ENCODE measurements around the gene ABHD1.

The ABHD1 gene

DNA sequence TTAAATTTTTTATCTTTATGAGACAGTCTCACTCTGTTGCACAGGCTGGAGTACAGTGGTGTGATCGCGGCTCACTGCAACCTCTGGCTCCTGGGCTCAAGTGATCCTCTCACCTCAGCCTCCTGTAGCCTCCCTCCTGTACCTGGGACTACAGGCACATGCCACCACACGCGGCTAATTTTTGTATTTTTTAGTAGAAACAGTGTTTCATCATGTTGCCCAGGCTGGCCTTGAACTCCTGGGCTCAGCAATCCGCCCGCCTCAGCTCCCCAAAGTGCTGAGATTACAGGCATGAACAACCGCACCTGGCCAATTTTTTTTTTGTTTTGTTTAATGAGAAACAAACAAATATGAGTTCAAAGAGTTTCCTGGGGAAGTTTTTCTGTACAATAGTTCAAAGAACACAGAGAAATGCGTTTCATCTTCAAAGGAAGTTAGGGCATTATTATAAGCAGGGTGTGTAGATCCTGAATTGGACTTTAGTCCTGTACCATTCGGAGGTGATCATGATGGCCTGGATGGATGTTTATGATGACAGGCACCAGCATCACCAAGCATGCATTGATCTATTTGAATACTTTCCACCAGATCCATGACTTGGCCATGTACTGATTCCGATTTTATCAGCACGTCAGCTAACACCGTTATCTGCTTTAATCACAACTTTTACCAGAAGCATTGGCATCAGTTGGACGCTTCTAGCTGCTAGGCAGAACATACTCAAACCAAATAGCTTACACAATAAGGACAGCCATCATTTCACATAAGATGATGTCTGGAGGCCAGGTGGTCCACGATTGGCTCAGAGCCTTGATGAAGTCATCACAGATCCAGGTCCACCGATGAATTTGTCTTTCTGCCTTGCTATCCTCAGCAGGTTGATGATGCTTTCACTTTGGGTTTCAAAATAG lies 54.1 kb downstream of the ABHD1 start:
- no peak for DNase-seq (ENCODE audit: extremely low spot score)
- ChIA-PET CTCF (interaction anchor here (0.7 kb wide), 1 partner anchor 8 kb away, joined by 3 read pairs; no protein-coding TSS in a partner anchor), POLR2A (interaction anchor here (0.6 kb wide), 1 partner anchor 397 kb away, joined by 3 read pairs; no protein-coding TSS in a partner anchor)
- TF ChIP-seq LEF1 (IDR thresholded peaks at IDR 0.05; ENCODE audit: borderline replicate concordance): no peak
- TF ChIP-seq SUZ12 (IDR thresholded peaks at IDR 0.05): no peak
- no peak for TF ChIP-seq FOXK2 (IDR thresholded peaks at IDR 0.05)
- TF ChIP-seq BHLHE40 (IDR thresholded peaks at IDR 0.05; ENCODE audit: borderline replicate concordance): no peak
- TF ChIP-seq FOXM1 (IDR thresholded peaks at IDR 0.05; ENCODE audit: borderline replicate concordance): no peak

DNA sequence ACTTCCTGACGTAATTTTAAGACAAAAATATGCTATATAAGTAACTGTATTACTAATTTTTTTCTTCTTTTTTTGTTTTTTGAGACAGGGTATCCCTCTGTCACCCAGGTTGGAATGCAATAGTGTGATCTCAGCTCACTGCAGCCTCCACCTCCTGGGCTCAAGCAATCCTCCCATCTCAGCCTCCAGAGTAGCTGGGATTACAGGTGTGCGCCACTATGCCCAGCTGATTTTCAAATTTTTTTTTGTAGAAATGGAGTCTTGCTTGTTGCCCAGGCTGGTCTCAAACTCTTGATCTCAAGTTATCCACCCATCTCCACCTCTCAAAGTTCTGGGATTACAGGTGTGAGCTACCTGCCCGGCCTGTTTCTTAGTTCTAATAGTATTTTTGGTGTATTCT lies 54.9 kb downstream of the ABHD1 start:
- ChIA-PET CTCF (interaction anchor here (0.7 kb wide), 1 partner anchor 9 kb away, joined by 3 read pairs; no protein-coding TSS in a partner anchor), POLR2A (interaction anchor here (0.6 kb wide), 1 partner anchor 398 kb away, joined by 3 read pairs; no protein-coding TSS in a partner anchor)
- no peak for DNase-seq (ENCODE audit: extremely low spot score)
- TF ChIP-seq FOXK2 (IDR thresholded peaks at IDR 0.05) (no peak), LEF1 (IDR thresholded peaks at IDR 0.05; ENCODE audit: borderline replicate concordance) (no peak), BHLHE40 (IDR thresholded peaks at IDR 0.05; ENCODE audit: borderline replicate concordance) (no peak), SUZ12 (IDR thresholded peaks at IDR 0.05) (no peak), FOXM1 (IDR thresholded peaks at IDR 0.05; ENCODE audit: borderline replicate concordance) (no peak), SP1 (IDR thresholded peaks at IDR 0.05) (no peak), FOXA1 (IDR thresholded peaks at IDR 0.05) (no peak), CTBP1 (IDR thresholded peaks at IDR 0.05; ENCODE audit: borderline replicate concordance) (no peak), ZNF384 (IDR thresholded peaks at IDR 0.05) (no peak), ARNT (IDR thresholded peaks at IDR 0.05) (no peak), NFRKB (IDR thresholded peaks at IDR 0.05) (no peak), HDGF (IDR thresholded peaks at IDR 0.05; ENCODE audit: borderline replicate concordance) (no peak), ELF4 (IDR thresholded peaks at IDR 0.05) (no peak), TARDBP (IDR thresholded peaks at IDR 0.05) (no peak), L3MBTL2 (conservative IDR thresholded peaks at IDR 0.05) (no peak)
- TF ChIP-seq, protein P1, sequence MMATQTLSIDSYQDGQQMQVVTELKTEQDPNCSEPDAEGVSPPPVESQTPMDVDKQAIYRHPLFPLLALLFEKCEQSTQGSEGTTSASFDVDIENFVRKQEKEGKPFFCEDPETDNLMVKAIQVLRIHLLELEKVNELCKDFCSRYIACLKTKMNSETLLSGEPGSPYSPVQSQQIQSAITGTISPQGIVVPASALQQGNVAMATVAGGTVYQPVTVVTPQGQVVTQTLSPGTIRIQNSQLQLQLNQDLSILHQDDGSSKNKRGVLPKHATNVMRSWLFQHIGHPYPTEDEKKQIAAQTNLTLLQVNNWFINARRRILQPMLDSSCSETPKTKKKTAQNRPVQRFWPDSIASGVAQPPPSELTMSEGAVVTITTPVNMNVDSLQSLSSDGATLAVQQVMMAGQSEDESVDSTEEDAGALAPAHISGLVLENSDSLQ (IDR thresholded peaks at IDR 0.05): no peak

DNA sequence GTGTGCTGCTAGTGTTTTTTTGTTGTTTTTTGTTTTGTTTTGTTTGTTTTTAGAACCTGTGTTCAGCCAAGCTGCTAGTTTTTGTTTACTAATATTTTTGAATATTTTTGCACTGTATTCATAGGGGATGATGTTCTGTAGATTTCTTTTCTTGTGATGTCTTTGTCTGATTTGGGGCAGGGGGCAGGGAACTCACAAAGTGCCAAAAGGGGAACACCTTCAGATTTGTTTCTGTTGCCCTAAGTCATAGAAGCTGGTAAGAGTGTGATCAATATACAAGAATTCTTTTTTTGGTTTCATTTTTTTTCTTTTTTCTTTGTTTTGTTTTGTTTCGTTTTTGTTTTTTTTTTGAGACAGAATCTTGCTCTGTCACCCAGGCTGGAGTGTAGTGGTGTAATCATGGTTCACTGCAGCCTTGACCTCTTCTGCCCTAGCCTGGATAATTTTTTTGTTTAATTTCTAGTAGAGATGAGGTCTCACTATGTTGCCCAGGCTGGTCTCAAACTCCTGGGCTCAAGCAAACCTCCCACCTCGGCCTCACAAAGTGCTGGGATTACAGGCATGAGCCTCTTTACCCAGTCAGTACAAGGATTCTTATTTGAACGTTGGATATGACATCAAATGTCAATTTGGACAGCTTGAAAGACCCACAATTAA lies 55.9 kb downstream of the ABHD1 start:
- ChIA-PET POLR2A (no interaction called here), CTCF (interaction anchor here (0.6 to 1.1 kb wide), 2 partner anchors 10 to 13 kb away, joined by 3 to 4 read pairs; no protein-coding TSS in a partner anchor)
- TF ChIP-seq CTBP1 (IDR thresholded peaks at IDR 0.05; ENCODE audit: borderline replicate concordance): no peak
- TF ChIP-seq LEF1 (IDR thresholded peaks at IDR 0.05; ENCODE audit: borderline replicate concordance): no peak
- no peak for DNase-seq (ENCODE audit: extremely low spot score)

Measured in HEK293T (cell line).